D721Med (cell line): ENCODE results near the gene VPS52.
A peak's percentile ranks its signal among the peaks of the same experiment; 100 is the strongest.

Experiments
- DNase-seq: peaks from one replicate; pipeline ENCODE4 v3.0.0; 2011; ENCODE audit warnings: low spot score; ENCODE audit not compliant: insufficient read length
- FAIRE-seq: peaks from 2 replicates; lab custom pipeline; 2011; peaks lifted over from hg19 to GRCh38; lab: Jason Lieb, UNC
- CTCF ChIP-seq: IDR thresholded peaks from 2 replicates; pipeline ENCODE4 v1.5.1; 2012; ENCODE audit warnings: mild to moderate bottlenecking, control low read depth; ENCODE audit not compliant: insufficient read depth; ENCODE audit errors: missing control alignments

VPS52 gene

GRCh38 chr6:33313709-33314514 is 42.2 kb upstream of the VPS52 start, which contains the start of gene TAPBP:
Gene TAPBP, minus strand, starts transcription at chr6:33314078. Its CDS starts 37 bp downstream, at chr6:33314041.
- FAIRE-seq = no peak
- no peak for DNase-seq
- no peak for TF ChIP-seq CTCF

GRCh38 chr6:33313105-33313708 is 41.5 kb upstream of the VPS52 start:
- no peak for TF ChIP-seq CTCF
- FAIRE-seq (no peak), DNase-seq (no peak)

GRCh38 chr6:33312361-33313104 is 40.9 kb upstream of the VPS52 start:
- FAIRE-seq = no peak
- peak; percentile 68 for DNase-seq
- no peak for TF ChIP-seq CTCF

GRCh38 chr6:33306356-33306755 is 34.7 kb upstream of the VPS52 start:
- no peak for TF ChIP-seq CTCF
- no peak for FAIRE-seq
- no peak for DNase-seq

- FAIRE-seq (no peak), DNase-seq (no peak)
- no peak for TF ChIP-seq CTCF
Measured at GRCh38 chr6:33305052-33305451, 33.4 kb upstream of the VPS52 start.

GRCh38 chr6:33304216-33304615 is 32.5 kb upstream of the VPS52 start:
- FAIRE-seq (no peak), DNase-seq (no peak)
- no peak for TF ChIP-seq CTCF
